GM23248 (cell line): ENCODE data around the gene CHST8. TPM values are rescaled to one million over a fixed set of nuclear protein-coding genes. Genes with fewer than 3 reads are reported as not detected.

Experiments
- DNase-seq: peaks from one replicate; pipeline ENCODE4 v3.0.0-alpha.2; 2015
- H2AFZ ChIP-seq: fragments of 200-600 bp; sonication (generic); 2 replicates; pipeline ENCODE4 v1.6.1; 2016; ENCODE audit warnings: antibody characterized with exemption
- H3F3A ChIP-seq: fragments of 200-600 bp; sonication (generic); 2 replicates; pipeline ENCODE4 v1.6.1; 2016; ENCODE audit warnings: mild to moderate bottlenecking, antibody characterized with exemption, mixed run types; ENCODE audit not compliant: insufficient read depth
- H3K27ac ChIP-seq: fragments of 200-600 bp; sonication (generic); 2 replicates; pipeline ENCODE4 v1.5.1; 2016; ENCODE audit warnings: mild to moderate bottlenecking
- H3K27me3 ChIP-seq: fragments of 200-600 bp; sonication (generic); replicated peaks from 2 replicates; pipeline ENCODE4 v1.6.1; 2016; ENCODE audit warnings: mild to moderate bottlenecking; ENCODE audit not compliant: insufficient read depth
- H3K36me3 ChIP-seq: fragments of 200-600 bp; sonication (generic); 2 replicates; pipeline ENCODE4 v1.6.1; 2016; ENCODE audit warnings: low read depth, mild to moderate bottlenecking
- H3K4me1 ChIP-seq: fragments of 200-600 bp; sonication (generic); 2 replicates; pipeline ENCODE4 v1.6.1; 2016; ENCODE audit warnings: mild to moderate bottlenecking; ENCODE audit not compliant: insufficient read depth
- H3K4me2 ChIP-seq: fragments of 200-600 bp; sonication (generic); one replicate; pipeline ENCODE4 v1.6.1; 2016; ENCODE audit warnings: mild to moderate bottlenecking; ENCODE audit not compliant: unreplicated experiment
- H3K4me3 ChIP-seq: fragments of 200-600 bp; sonication (generic); 2 replicates; pipeline ENCODE4 v1.5.1; 2016; ENCODE audit warnings: mild to moderate bottlenecking
- H3K79me2 ChIP-seq: fragments of 200-600 bp; sonication (generic); 2 replicates; pipeline ENCODE4 v1.6.1; 2016; ENCODE audit warnings: mild to moderate bottlenecking; ENCODE audit not compliant: insufficient read depth
- H3K9ac ChIP-seq: fragments of 200-600 bp; sonication (generic); 2 replicates; pipeline ENCODE4 v1.6.1; 2016; ENCODE audit warnings: mild to moderate bottlenecking
- H3K9me2 ChIP-seq: fragments of 200-600 bp; sonication (generic); 2 replicates; pipeline ENCODE4 v1.6.1; 2016; ENCODE audit warnings: mixed run types, mild to moderate bottlenecking, moderate library complexity; ENCODE audit not compliant: insufficient read depth
- H3K9me3 ChIP-seq: fragments of 200-600 bp; sonication (generic); one replicate; pipeline ENCODE4 v1.6.1; 2017; ENCODE audit warnings: low read depth
- H4K20me1 ChIP-seq: fragments of 200-600 bp; sonication (generic); 2 replicates; pipeline ENCODE4 v1.6.0; 2016; ENCODE audit not compliant: insufficient read depth
- EZH2 ChIP-seq: fragments of 200-600 bp; sonication (generic); IDR thresholded peaks from 2 replicates; pipeline ENCODE4 v1.6.1; 2018; ENCODE audit warnings: antibody characterized with exemption, mild to moderate bottlenecking; ENCODE audit not compliant: insufficient read depth, poor library complexity, severe bottlenecking
- EZH2phosphoT487 ChIP-seq: fragments of 200-600 bp; sonication (generic); IDR thresholded peaks from 2 replicates; pipeline ENCODE4 v1.6.1; 2018; ENCODE audit warnings: antibody characterized with exemption, moderate library complexity, mild to moderate bottlenecking, low read depth; ENCODE audit not compliant: insufficient read depth
- WGBS, 2 experiments: methylation state at CpG; one replicate each; pipeline ENCODE4 v1.1.6; 2015 to 2017; ENCODE audit warnings: low lambda C conversion rate in 2 of 2, low coverage in 1 of 2; ENCODE audit errors: missing lambda C conversion rate in 2 of 2; 5-methylcytosine and 5-hydroxymethylcytosine counted together
- in situ Hi-C: fragments of 300-500 bp; cut with MboI; formaldehyde crosslinking; loops from 2 replicates; pipeline ENCODE4 v1.15.0; 2020
- polyA plus RNA-seq: library from polyadenylated mRNA; unstranded; fragments of >200 nt; fragmentation: Nextera tagmentation; extraction: Ambion mirVana; gene quantifications from 2 replicates; pipeline ENCODE4 v1.2.1, GENCODE V29; 2016
- total RNA-seq: library from RNA; depleted of rRNA; stranded (reverse); fragments of >200 nt; shearing (Covaris generic); gene quantifications from 2 replicates; pipeline ENCODE4 v1.2.3, GENCODE V29; 2014

The CHST8 gene
- total and polyA plus RNA-seq, 2 experiments from 2014 or later, result 0.30 to 1.1 TPM

GRCh38 chr19:33808399-33808798 is 186.6 kb downstream of the CHST8 start:
- Histone ChIP-seq H3F3A (no peaks in the 10 kb centered on the region), H3K9me3 (no peaks in the 10 kb centered on the region), H2AFZ (no peak overlapping the region), H4K20me1 (no peaks in the 10 kb centered on the region), H3K79me2 (peaks cover 9% of the 10 kb centered on the region; the same call in 1 of the 2 replicates), H3K4me2 (no peak overlapping the region), H3K9ac (no peak overlapping the region), H3K4me3 (no peak overlapping the region), H3K9me2 (no peaks in the 10 kb centered on the region), H3K27me3 (no peaks in the 10 kb centered on the region), H3K4me1 (no peaks in the 10 kb centered on the region), H3K27ac (no peak overlapping the region), H3K36me3 (peaks cover 8% of the 10 kb centered on the region)
- TF ChIP-seq EZH2phosphoT487, result no peak
- no peak for TF ChIP-seq EZH2
- in situ Hi-C loops, result no loop called here
- no peak for DNase-seq
- 94 to 100% methylated on average over 1 of the region's 1 CpG for WGBS, 2 experiments

GRCh38 chr19:33809960-33810359 is 188.2 kb downstream of the CHST8 start:
- 0 out of 2 replicates have a peak, but pooled peaks cover 3% of the 10 kb centered on the region for H3K79me2 ChIP-seq
- peaks cover 8% of the 10 kb centered on the region for H3K36me3 ChIP-seq
- H4K20me1 ChIP-seq, result no peaks in the 10 kb centered on the region
- H3K9me3 ChIP-seq, result no peaks in the 10 kb centered on the region
- TF ChIP-seq EZH2, result no peak
- no peak for TF ChIP-seq EZH2phosphoT487
- WGBS, 2 experiments, result 65 to 83% methylated on average over 4 to 6 of the region's 6 CpGs
- in situ Hi-C loops, result no loop called here
- H2AFZ ChIP-seq, result no peak overlapping the region
- peak; percentile 44 for DNase-seq
- H3K27me3 ChIP-seq, result no peaks in the 10 kb centered on the region
- H3K9ac ChIP-seq, result no peak overlapping the region
- no peaks in the 10 kb centered on the region for H3K9me2 ChIP-seq
- no peak overlapping the region for H3K27ac ChIP-seq
- H3F3A ChIP-seq, result no peaks in the 10 kb centered on the region
- H3K4me2 ChIP-seq, result no peak overlapping the region
- no peak overlapping the region for H3K4me3 ChIP-seq
- no peaks in the 10 kb centered on the region for H3K4me1 ChIP-seq

- no peaks in the 10 kb centered on the region for H3F3A ChIP-seq
- no peaks in the 10 kb centered on the region for H3K79me2 ChIP-seq
- DNase-seq, result no peak
- no peak for TF ChIP-seq EZH2phosphoT487
- no peak for TF ChIP-seq EZH2
- H4K20me1 ChIP-seq, result no peaks in the 10 kb centered on the region
- H3K4me1 ChIP-seq, result no peaks in the 10 kb centered on the region
- H3K4me2 ChIP-seq, result no peak overlapping the region
- no peak overlapping the region for H3K9ac ChIP-seq
- H3K9me3 ChIP-seq, result no peaks in the 10 kb centered on the region
- no peak overlapping the region for H3K4me3 ChIP-seq
- peaks cover 8% of the 10 kb centered on the region for H3K36me3 ChIP-seq
- no peak overlapping the region for H2AFZ ChIP-seq
- H3K27ac ChIP-seq, result no peak overlapping the region
- WGBS, 2 experiments, result 90 to 95% methylated on average over 6 to 11 of the region's 11 CpGs
- no peaks in the 10 kb centered on the region for H3K9me2 ChIP-seq
- in situ Hi-C loops, result no loop called here
- H3K27me3 ChIP-seq, result no peaks in the 10 kb centered on the region
These were observed 189.1 kb downstream of the CHST8 start for GRCh38 chr19:33810821-33811220.

- no peak overlapping the region for H2AFZ ChIP-seq
- H3K79me2 ChIP-seq, result no peaks in the 10 kb centered on the region
- no peak for DNase-seq
- H3F3A ChIP-seq, result no peaks in the 10 kb centered on the region
- H3K9ac ChIP-seq, result no peak overlapping the region
- H3K9me2 ChIP-seq, result no peaks in the 10 kb centered on the region
- no peaks in the 10 kb centered on the region for H4K20me1 ChIP-seq
- TF ChIP-seq EZH2phosphoT487, result no peak
- no peak for TF ChIP-seq EZH2
- H3K4me3 ChIP-seq, result no peak overlapping the region
- no peaks in the 10 kb centered on the region for H3K9me3 ChIP-seq
- H3K36me3 ChIP-seq, result peaks cover 8% of the 10 kb centered on the region
- H3K4me2 ChIP-seq, result no peak overlapping the region
- no peak overlapping the region for H3K27ac ChIP-seq
- WGBS, 2 experiments, result 97% methylated on average over 21 to 41 of the region's 41 CpGs
- H3K4me1 ChIP-seq, result no peaks in the 10 kb centered on the region
- in situ Hi-C loops, result no loop called here
- H3K27me3 ChIP-seq, result no peaks in the 10 kb centered on the region
These were observed 189.5 kb downstream of the CHST8 start for GRCh38 chr19:33811246-33811645.
